GM19240 (cell line): ENCODE measurements around the gene MGAM2.
"Not testable (repeated sequence)": the region's sequence is repeated elsewhere in the genome, so short reads cannot be mapped to it uniquely, and the experiment has no call there.

Experiments used
- DNase-seq: peaks from one replicate; pipeline ENCODE4 v3.0.0; 2011; ENCODE audit warnings: low spot score; ENCODE audit not compliant: insufficient read length

Gene MGAM2

GRCh38 chr7:142111499-142111898, at the start of gene MGAM2:
MGAM2 (plus strand) TSS chr7:142111718; CDS start chr7:142116874, 5,156 bp downstream.
- DNase-seq: no peak

- DNase-seq: no peak
These were observed 47.7 kb upstream of the MGAM2 start for GRCh38 chr7:142063551-142064442.

GRCh38 chr7:142066536-142066935, 45.0 kb upstream of the MGAM2 start:
- DNase-seq: no peak

GRCh38 chr7:142077762-142078161, 33.8 kb upstream of the MGAM2 start:
- no peak for DNase-seq

GRCh38 chr7:142083605-142084004, 27.9 kb upstream of the MGAM2 start:
- DNase-seq: no peak

GRCh38 chr7:142085428-142085827, 26.1 kb upstream of the MGAM2 start:
- no peak for DNase-seq

GRCh38 chr7:142088022-142088714, 23.4 kb upstream of the MGAM2 start:
- DNase-seq: no peak

- no peak for DNase-seq
These were observed 22.5 kb upstream of the MGAM2 start for GRCh38 chr7:142089035-142089434.

- DNase-seq: no peak
These were observed 19.6 kb upstream of the MGAM2 start for GRCh38 chr7:142091961-142092360.

- no peak for DNase-seq
These were observed 16.7 kb upstream of the MGAM2 start for GRCh38 chr7:142094861-142095260.

GRCh38 chr7:142097571-142097970, 13.9 kb upstream of the MGAM2 start:
- DNase-seq: no peak

GRCh38 chr7:142098004-142098403, 13.5 kb upstream of the MGAM2 start:
- DNase-seq: no peak

- DNase-seq: not testable (repeated sequence)
These were observed 12.2 kb upstream of the MGAM2 start for GRCh38 chr7:142099347-142099746.

GRCh38 chr7:142100634-142101033, 10.9 kb upstream of the MGAM2 start:
- no peak for DNase-seq

GRCh38 chr7:142101794-142102193, 9.7 kb upstream of the MGAM2 start:
- not testable (repeated sequence) for DNase-seq

- no peak for DNase-seq
These were observed 6.7 kb upstream of the MGAM2 start for GRCh38 chr7:142104550-142105527.

- DNase-seq: no peak
These were observed 2.6 kb upstream of the MGAM2 start for GRCh38 chr7:142108728-142109505.

GRCh38 chr7:142110098-142110497, 1.4 kb upstream of the MGAM2 start:
- DNase-seq: no peak

- DNase-seq: no peak
These were observed 880 bp upstream of the MGAM2 start for GRCh38 chr7:142110638-142111037.

GRCh38 chr7:142112086-142112485, 568 bp downstream of the MGAM2 start:
- DNase-seq: no peak

- DNase-seq: no peak
These were observed 2.7 kb downstream of the MGAM2 start for GRCh38 chr7:142114207-142114606.
